ENCODE results near the gene OR2L2.

The OR2L2 gene

GRCh38 chr1:248045209-248045608, 15.3 kb downstream of the OR2L2 start:
- Histone ChIP-seq H3K27me3 (ENCODE audit: control insufficient read depth in 3 of 3, insufficient read depth in 3 of 3, low read depth in 1 of 3, low read length in 3 of 3) (no peaks in the 10 kb centered on the region), H3K9me3 (replicated peaks in 1 of 2; ENCODE audit: control insufficient read depth in 2 of 2, insufficient read depth in 1 of 2, low read depth in 1 of 2, low read length in 2 of 2) (peaks cover 0 to 5% of the 10 kb centered on the region in 2 donors), H3K4me3 (ENCODE audit: low read length in 2 of 2) (no peak overlapping the region), H4K8ac (ENCODE audit: low read depth, low read length) (no peak overlapping the region), H3K79me1 (ENCODE audit: low read depth, low read length) (no peaks in the 10 kb centered on the region), H2BK15ac (ENCODE audit: low read length) (no peak overlapping the region), H3K36me3 (replicated peaks in 1 of 2; ENCODE audit: control insufficient read depth in 2 of 2, insufficient read depth in 2 of 2, low read length in 2 of 2) (no peaks in the 10 kb centered on the region), H3K4me1 (ENCODE audit: control insufficient read depth in 2 of 2, insufficient read depth in 1 of 2, low read depth in 1 of 2, low read length in 2 of 2) (no peaks in the 10 kb centered on the region), H3K27ac (replicated peaks; ENCODE audit: low read length) (no peak overlapping the region), H3K23ac (ENCODE audit: low read depth, low read length, poor library complexity) (no peak overlapping the region), H3K9ac (ENCODE audit: low read depth, low read length, poor library complexity) (no peak overlapping the region), H2BK12ac (ENCODE audit: low read length) (no peak overlapping the region), H3K4ac (ENCODE audit: low read length) (no peak overlapping the region), H2AK5ac (ENCODE audit: low read depth, low read length) (no peak overlapping the region), H4K91ac (ENCODE audit: low read depth, low read length, poor library complexity) (no peak overlapping the region), H2BK5ac (ENCODE audit: low read length) (no peak overlapping the region), H3K4me2 (ENCODE audit: insufficient read depth, low read length, poor library complexity, severe bottlenecking) (no peak overlapping the region), H3K14ac (ENCODE audit: low read length) (no peak overlapping the region), H2AFZ (ENCODE audit: low read length) (no peak overlapping the region), H2BK120ac (ENCODE audit: low read depth, low read length) (no peak overlapping the region), H3K18ac (ENCODE audit: low read length) (no peak overlapping the region)
- no peak for DNase-seq (ENCODE audit: low spot score)
- no CpG with 5 or more reads among the region's 5 CpGs for WGBS, 2 donors (ENCODE audit: extremely low coverage in 2 of 2, insufficient read length in 2 of 2, insufficient replicate concordance in 1 of 2)

- Histone ChIP-seq H4K8ac (ENCODE audit: low read depth, low read length) (no peak within 1 kb of the TSS), H3K36me3 (replicated peaks in 1 of 2; ENCODE audit: control insufficient read depth in 2 of 2, insufficient read depth in 2 of 2, low read length in 2 of 2) (no peaks in the 10 kb centered on the region), H2BK15ac (ENCODE audit: low read length) (no peak within 1 kb of the TSS), H3K9ac (ENCODE audit: low read depth, low read length, poor library complexity) (no peak within 1 kb of the TSS), H2BK12ac (ENCODE audit: low read length) (no peak within 1 kb of the TSS), H2BK5ac (ENCODE audit: low read length) (no peak within 1 kb of the TSS), H3K4me2 (ENCODE audit: insufficient read depth, low read length, poor library complexity, severe bottlenecking) (no peak within 1 kb of the TSS), H2AFZ (ENCODE audit: low read length) (no peak within 1 kb of the TSS), H3K4me1 (ENCODE audit: control insufficient read depth in 2 of 2, insufficient read depth in 1 of 2, low read depth in 1 of 2, low read length in 2 of 2) (no peaks in the 10 kb centered on the region), H3K27ac (replicated peaks; ENCODE audit: low read length) (no peak within 1 kb of the TSS), H3K79me1 (ENCODE audit: low read depth, low read length) (no peaks in the 10 kb centered on the region), H3K14ac (ENCODE audit: low read length) (no peak within 1 kb of the TSS), H3K18ac (ENCODE audit: low read length) (no peak within 1 kb of the TSS), H3K4me3 (ENCODE audit: low read length in 2 of 2) (no peak within 1 kb of the TSS), H3K9me3 (replicated peaks in 1 of 2; ENCODE audit: control insufficient read depth in 2 of 2, insufficient read depth in 1 of 2, low read depth in 1 of 2, low read length in 2 of 2) (peaks cover 0 to 5% of the 10 kb centered on the region in 2 donors), H2AK5ac (ENCODE audit: low read depth, low read length) (no peak within 1 kb of the TSS), H2BK120ac (ENCODE audit: low read depth, low read length) (no peak within 1 kb of the TSS), H3K23ac (ENCODE audit: low read depth, low read length, poor library complexity) (no peak within 1 kb of the TSS), H3K27me3 (ENCODE audit: control insufficient read depth in 3 of 3, insufficient read depth in 3 of 3, low read depth in 1 of 3, low read length in 3 of 3) (no peaks in the 10 kb centered on the region), H3K4ac (ENCODE audit: low read length) (no peak within 1 kb of the TSS), H4K91ac (ENCODE audit: low read depth, low read length, poor library complexity) (no peak within 1 kb of the TSS)
- no CpG with 5 or more reads among the region's 2 CpGs for WGBS, 2 donors (ENCODE audit: extremely low coverage in 2 of 2, insufficient read length in 2 of 2, insufficient replicate concordance in 1 of 2)
- DNase-seq (ENCODE audit: low spot score) = no peak
These were observed 16.7 kb downstream of the OR2L2 start, which contains the start of gene OR2L3 for GRCh38 chr1:248046536-248046935. OR2L3 (plus strand) TSS chr1:248046836; CDS start chr1:248060682, 13,846 bp downstream.

GRCh38 chr1:248047008-248047407, 17.1 kb downstream of the OR2L2 start:
- H3K4me3 ChIP-seq (ENCODE audit: low read length in 2 of 2) = no peak overlapping the region
- no peak overlapping the region for H4K8ac ChIP-seq (ENCODE audit: low read depth, low read length)
- H3K79me1 ChIP-seq (ENCODE audit: low read depth, low read length) = no peaks in the 10 kb centered on the region
- no peak overlapping the region for H3K23ac ChIP-seq (ENCODE audit: low read depth, low read length, poor library complexity)
- no peak overlapping the region for H2BK5ac ChIP-seq (ENCODE audit: low read length)
- H3K36me3 ChIP-seq (replicated peaks in 1 of 2; ENCODE audit: control insufficient read depth in 2 of 2, insufficient read depth in 2 of 2, low read length in 2 of 2) = no peaks in the 10 kb centered on the region
- DNase-seq (ENCODE audit: low spot score) = no peak
- no peaks in the 10 kb centered on the region for H3K27me3 ChIP-seq (ENCODE audit: control insufficient read depth in 3 of 3, insufficient read depth in 3 of 3, low read depth in 1 of 3, low read length in 3 of 3)
- no peak overlapping the region for H2BK120ac ChIP-seq (ENCODE audit: low read depth, low read length)
- no peak overlapping the region for H3K14ac ChIP-seq (ENCODE audit: low read length)
- H3K27ac ChIP-seq (replicated peaks; ENCODE audit: low read length) = no peak overlapping the region
- H2BK12ac ChIP-seq (ENCODE audit: low read length) = no peak overlapping the region
- WGBS, 2 donors (ENCODE audit: extremely low coverage in 2 of 2, insufficient read length in 2 of 2, insufficient replicate concordance in 1 of 2) = no CpG with 5 or more reads among the region's 1 CpG
- no peak overlapping the region for H4K91ac ChIP-seq (ENCODE audit: low read depth, low read length, poor library complexity)
- no peak overlapping the region for H3K4ac ChIP-seq (ENCODE audit: low read length)
- H2AK5ac ChIP-seq (ENCODE audit: low read depth, low read length) = no peak overlapping the region
- H3K18ac ChIP-seq (ENCODE audit: low read length) = no peak overlapping the region
- H2AFZ ChIP-seq (ENCODE audit: low read length) = no peak overlapping the region
- H3K9me3 ChIP-seq (replicated peaks in 1 of 2; ENCODE audit: control insufficient read depth in 2 of 2, insufficient read depth in 1 of 2, low read depth in 1 of 2, low read length in 2 of 2) = peaks cover 0 to 5% of the 10 kb centered on the region in 2 donors
- no peak overlapping the region for H3K9ac ChIP-seq (ENCODE audit: low read depth, low read length, poor library complexity)
- no peaks in the 10 kb centered on the region for H3K4me1 ChIP-seq (ENCODE audit: control insufficient read depth in 2 of 2, insufficient read depth in 1 of 2, low read depth in 1 of 2, low read length in 2 of 2)
- no peak overlapping the region for H2BK15ac ChIP-seq (ENCODE audit: low read length)
- no peak overlapping the region for H3K4me2 ChIP-seq (ENCODE audit: insufficient read depth, low read length, poor library complexity, severe bottlenecking)

- H3K4me3 ChIP-seq (ENCODE audit: low read length in 2 of 2) = no peak overlapping the region
- H2AFZ ChIP-seq (ENCODE audit: low read length) = no peak overlapping the region
- H3K23ac ChIP-seq (ENCODE audit: low read depth, low read length, poor library complexity) = no peak overlapping the region
- H2BK12ac ChIP-seq (ENCODE audit: low read length) = no peak overlapping the region
- no peak overlapping the region for H2BK15ac ChIP-seq (ENCODE audit: low read length)
- no peak for DNase-seq (ENCODE audit: low spot score)
- H3K18ac ChIP-seq (ENCODE audit: low read length) = no peak overlapping the region
- no peaks in the 10 kb centered on the region for H3K36me3 ChIP-seq (replicated peaks in 1 of 2; ENCODE audit: control insufficient read depth in 2 of 2, insufficient read depth in 2 of 2, low read length in 2 of 2)
- H3K9me3 ChIP-seq (replicated peaks in 1 of 2; ENCODE audit: control insufficient read depth in 2 of 2, insufficient read depth in 1 of 2, low read depth in 1 of 2, low read length in 2 of 2) = peaks cover 0 to 3% of the 10 kb centered on the region in 2 donors
- H2BK5ac ChIP-seq (ENCODE audit: low read length) = no peak overlapping the region
- H2AK5ac ChIP-seq (ENCODE audit: low read depth, low read length) = no peak overlapping the region
- H2BK120ac ChIP-seq (ENCODE audit: low read depth, low read length) = no peak overlapping the region
- H3K4me1 ChIP-seq (ENCODE audit: control insufficient read depth in 2 of 2, insufficient read depth in 1 of 2, low read depth in 1 of 2, low read length in 2 of 2) = no peaks in the 10 kb centered on the region
- no peak overlapping the region for H3K9ac ChIP-seq (ENCODE audit: low read depth, low read length, poor library complexity)
- H3K4me2 ChIP-seq (ENCODE audit: insufficient read depth, low read length, poor library complexity, severe bottlenecking) = no peak overlapping the region
- no peaks in the 10 kb centered on the region for H3K79me1 ChIP-seq (ENCODE audit: low read depth, low read length)
- no peak overlapping the region for H3K4ac ChIP-seq (ENCODE audit: low read length)
- H3K27me3 ChIP-seq (ENCODE audit: control insufficient read depth in 3 of 3, insufficient read depth in 3 of 3, low read depth in 1 of 3, low read length in 3 of 3) = no peaks in the 10 kb centered on the region
- no peak overlapping the region for H4K91ac ChIP-seq (ENCODE audit: low read depth, low read length, poor library complexity)
- no peak overlapping the region for H4K8ac ChIP-seq (ENCODE audit: low read depth, low read length)
- H3K14ac ChIP-seq (ENCODE audit: low read length) = no peak overlapping the region
- no peak overlapping the region for H3K27ac ChIP-seq (replicated peaks; ENCODE audit: low read length)
These were observed 24.8 kb downstream of the OR2L2 start for GRCh38 chr1:248054671-248055070.

Data from neuronal stem cell (in vitro differentiated cells).